ELF-1 (cell line): ENCODE results near the gene PLAC8.
A peak's percentile ranks its signal among the peaks of the same experiment; 100 is the strongest.
"Not testable (repeated sequence)": the region's sequence is repeated elsewhere in the genome, so short reads cannot be mapped to it uniquely, and the experiment has no call there.

Experiments used
- DNase-seq: peaks from one replicate; pipeline ENCODE4 v3.0.0-alpha.2; 2016; ENCODE audit warnings: low read depth, low spot score

The PLAC8 gene

DNA sequence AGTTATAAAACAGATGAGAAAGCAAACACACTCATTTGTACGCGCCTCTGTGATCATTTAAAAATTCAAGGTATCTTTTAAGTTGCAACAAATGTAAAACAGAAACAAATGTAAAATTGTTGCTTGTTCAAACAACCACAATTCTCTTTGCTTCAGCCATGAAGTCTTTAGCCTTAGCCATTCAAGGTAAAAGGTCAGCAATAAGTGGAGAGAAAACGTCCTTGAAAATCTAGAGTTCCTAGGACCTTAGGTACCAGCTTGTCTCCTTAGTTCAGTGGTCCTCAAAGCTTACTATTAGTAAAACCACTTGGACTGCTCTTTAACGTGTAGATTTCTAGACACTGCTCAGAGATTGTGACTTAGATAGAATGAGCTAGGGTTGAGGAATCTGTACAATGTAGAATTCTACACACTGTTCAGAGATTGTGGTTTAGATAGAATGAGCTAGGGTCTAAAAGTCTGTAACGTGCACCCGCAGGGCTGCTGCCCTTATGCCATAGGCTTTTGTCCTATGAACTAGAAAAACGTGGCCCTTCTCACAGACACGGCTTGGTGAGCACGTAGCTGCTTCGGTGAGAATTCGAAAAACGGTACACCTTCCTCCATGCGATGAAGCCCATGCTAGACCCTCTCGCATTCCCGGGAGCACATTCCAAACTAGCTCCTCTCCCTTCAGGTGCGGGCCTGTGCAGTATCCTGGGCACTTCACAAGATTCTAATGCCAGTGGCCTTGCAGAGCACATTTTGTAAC, 1.7 kb downstream of the PLAC8 start:
- DNase-seq = peak; percentile 20

DNA sequence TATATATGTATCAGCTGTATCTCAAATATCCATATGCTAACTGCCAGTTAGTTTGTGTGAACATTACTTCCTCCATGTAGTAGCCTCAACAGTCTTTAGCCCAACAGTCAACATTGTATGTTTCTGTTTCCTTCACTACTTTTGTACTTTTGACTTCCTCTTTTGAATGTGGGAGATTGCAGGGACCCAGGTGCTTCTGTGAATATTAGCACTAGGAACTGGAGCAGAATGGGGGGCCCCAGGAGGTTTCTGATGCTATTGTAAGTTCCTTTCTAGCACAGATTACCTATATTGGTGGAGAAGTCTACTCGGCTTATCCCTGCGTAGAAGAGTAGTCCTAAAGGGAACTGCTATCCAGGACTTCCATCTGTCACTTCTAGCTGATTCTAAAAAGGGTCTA, 2.3 kb downstream of the PLAC8 start:
- DNase-seq = no peak

DNA sequence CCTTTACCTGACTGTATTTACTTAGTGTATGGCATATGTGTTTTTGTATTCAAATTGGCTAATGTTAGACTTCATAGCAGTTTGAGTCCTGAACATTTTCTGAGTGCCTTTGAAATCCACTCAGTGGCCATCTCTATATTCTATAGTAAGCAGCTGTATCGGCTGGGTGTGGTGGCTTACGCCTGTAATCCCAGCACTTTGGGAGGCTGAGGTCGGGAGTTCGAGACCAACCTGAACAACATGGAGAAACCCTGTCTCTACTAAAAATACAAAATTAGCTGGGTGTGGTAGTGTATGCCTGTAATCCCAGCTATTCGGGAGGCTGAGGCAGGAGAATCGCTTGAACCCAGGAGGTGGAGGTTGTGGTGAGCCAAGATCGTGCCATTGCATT, 2.8 kb downstream of the PLAC8 start:
- DNase-seq = not testable (repeated sequence)

DNA sequence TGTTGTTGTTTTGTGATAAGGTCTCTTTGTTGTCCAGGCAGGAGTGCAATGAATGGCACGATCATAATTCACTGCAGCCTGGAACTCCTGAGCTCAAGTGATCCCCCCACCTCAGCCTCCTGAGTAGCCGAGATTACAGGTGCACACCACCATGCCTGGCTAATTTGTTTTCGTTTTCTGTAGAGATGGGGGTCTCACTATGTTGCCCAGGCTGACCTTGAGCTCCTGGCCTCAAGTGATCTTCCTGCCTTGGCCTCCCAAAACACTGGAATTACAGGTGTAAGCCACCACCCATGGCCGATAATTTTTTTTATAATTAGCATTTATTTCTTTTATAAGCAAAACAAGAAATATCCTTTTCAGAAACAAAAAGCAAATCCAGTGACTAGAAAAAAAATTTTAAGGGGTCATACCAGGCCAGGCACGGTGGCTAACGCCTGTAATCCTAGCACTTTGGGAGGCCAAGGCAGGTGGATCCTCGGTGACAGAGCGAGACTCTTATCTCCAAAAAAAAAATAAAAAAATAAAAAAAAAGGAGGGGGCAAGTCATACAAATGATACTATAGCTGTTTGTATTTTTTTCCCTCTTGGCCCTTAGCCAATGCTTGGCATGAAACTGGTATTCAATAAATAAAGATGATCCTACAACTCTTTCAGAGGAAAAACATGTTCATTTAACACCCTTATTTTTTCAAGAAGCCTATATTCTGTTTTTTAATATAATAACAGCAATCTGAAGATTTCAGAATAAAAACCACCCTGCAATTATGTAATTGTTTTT, 3.4 kb downstream of the PLAC8 start:
- no peak for DNase-seq

DNA sequence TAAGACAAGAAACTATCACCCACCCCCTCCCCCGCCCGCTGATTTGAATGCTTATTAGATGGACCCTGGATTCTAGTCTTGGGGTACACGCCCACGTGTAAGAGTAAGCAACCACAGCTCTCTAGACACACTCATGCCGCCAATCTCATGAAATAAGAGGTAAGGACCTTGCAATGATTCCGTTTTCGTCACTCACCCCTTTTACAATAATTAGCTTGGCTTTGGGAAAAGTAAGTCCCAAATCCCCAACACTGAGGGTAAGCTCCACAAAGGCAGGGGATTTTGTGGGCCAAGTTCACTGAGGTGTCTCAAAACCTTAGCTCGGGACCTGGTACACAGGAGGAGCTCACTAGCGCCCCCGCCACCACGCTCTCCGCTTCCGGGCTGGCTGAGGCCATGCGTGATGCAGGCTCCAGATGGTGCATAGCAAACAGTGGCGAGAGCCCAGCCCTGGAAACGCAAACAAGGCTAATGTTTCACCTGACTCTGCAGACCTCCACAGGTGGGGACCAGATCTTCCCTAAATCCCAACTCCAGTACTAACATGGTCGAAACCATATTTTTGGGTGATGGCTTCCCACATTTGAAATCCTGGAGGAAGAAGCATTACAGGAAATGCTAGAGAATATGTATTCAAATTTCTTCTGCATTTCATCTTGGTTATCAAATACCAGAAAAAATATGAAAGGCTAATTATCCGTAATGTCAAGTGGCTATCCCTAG, 4.1 kb downstream of the PLAC8 start:
- peak; percentile 91 for DNase-seq

DNA sequence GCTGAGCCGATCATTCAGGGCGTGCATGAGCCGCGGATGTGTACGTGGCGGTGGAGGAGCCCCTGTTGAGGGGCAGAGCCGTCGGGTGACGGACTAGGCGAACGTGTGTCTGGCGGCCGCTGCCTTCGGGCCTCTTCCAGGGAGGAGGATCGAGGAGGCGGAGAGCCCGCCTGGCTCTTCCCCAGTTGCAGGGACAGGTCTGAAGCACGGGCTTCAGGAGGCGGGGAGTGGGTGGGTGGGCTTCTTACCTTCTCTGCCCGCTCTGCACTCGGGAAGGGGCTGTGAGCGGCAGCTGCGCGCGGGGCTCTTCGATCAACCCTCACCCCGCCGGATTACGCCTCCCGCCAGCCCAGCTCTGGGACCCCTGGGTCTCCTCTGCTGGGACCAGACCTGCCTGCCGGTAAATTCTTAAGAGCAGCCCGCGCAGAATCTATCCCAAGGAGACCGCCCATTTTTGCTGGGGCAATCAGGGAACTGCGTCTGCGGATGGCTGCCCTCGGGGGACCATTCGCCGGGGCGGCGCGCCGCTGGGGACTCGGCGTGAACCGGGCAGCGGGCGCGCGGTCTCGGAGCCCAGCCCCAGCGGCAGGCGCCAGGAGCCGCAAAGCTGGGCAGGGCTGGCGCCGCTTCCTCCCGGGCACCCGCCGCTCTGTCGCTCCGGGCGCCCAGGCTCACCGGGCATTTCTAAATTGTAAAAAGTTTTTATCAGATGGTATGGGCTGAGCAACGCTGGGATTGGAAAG, 4.9 kb downstream of the PLAC8 start:
- peak; percentile 77 for DNase-seq

DNA sequence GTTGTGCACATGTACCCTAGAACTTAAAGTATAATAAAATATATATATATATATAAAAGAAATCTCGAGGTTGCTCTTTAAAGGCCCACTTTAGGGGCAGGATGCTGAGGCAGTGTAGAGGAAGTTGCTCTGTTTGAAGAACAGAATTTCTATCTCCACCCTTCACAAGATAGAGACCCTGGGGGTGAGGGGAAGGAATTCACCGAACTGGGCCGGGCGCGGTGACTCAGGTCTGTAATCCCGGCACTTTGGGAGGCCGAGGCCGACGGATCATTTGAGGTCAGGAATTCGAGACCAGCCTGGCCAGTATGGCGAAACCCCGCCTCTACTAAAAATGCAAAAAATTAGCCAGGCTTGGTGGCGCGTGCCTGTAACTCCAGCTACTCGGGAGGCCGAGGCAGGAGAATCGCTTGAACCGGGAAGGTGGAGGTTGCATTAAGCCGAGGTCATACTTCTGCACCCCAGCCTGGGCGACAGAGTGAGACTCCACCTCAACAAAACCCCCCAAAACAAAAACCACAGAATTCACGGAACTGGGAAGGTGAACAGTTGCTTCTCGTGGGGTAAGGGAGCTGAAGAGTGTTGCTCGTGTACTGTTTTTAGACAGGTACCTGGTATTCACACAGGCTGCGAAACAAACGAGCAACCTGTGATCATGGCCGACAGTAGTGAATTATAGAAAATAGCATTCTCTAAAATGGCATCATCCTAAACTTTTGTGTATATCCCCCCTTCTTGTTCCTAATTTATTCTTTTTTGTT, 6.2 kb downstream of the PLAC8 start:
- DNase-seq = peak; percentile 92

DNA sequence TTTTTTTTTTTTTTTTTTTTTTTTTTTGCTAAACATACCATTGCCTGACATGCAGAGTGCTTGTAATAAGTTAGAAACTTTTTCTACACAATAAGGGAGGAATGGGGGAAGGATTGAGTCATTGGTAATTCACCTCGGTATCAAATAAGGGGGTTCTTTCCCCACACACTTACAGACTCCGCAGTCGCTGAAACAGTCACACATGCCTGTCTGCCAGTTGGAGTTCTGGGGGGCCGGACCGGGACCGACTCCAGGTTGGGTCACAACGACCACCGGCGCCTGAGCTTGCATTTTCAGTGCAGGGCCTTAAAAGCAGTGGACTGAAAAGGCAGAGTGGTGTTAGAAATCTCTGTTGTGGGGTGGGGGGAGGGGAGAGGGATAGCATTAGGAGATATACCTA, 6.9 kb downstream of the PLAC8 start:
- peak; percentile 24 for DNase-seq

DNA sequence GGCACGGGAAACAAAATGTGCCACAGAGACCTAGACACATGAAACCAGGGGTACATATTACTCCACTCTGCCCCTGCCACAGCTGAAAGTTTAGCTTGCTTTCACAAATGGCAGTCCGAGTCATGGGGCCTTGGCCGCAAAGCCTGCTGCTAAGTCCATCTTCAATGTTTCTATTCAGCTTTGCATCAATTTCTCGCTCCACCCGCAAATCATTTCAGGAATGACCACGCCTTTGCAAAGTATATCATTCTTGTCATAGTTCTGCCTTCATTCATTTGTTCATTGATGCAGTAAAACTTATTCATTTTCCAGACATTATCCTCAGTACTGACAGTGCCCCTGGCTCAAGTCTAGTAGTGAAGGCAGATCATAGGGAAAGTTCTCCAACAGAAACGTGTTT, 9.5 kb downstream of the PLAC8 start:
- DNase-seq = no peak

DNA sequence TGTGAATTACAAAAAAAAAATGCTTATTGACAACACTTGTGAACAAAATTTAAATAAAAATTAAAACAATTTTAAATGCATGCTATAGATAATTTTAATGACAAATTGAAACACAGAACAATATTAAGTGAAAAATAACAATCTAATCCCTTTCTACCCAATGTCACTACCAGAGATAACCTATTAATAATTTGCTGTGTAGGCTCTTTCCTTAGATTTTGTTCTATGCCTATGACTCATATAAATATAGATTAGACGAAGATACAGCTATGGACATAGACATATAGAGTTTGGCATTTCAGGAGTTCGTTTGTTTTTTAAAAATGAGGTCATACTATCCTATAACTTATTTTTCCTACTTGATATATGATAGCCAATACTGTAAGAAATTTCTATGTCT, 18.1 kb downstream of the PLAC8 start:
- DNase-seq = no peak

DNA sequence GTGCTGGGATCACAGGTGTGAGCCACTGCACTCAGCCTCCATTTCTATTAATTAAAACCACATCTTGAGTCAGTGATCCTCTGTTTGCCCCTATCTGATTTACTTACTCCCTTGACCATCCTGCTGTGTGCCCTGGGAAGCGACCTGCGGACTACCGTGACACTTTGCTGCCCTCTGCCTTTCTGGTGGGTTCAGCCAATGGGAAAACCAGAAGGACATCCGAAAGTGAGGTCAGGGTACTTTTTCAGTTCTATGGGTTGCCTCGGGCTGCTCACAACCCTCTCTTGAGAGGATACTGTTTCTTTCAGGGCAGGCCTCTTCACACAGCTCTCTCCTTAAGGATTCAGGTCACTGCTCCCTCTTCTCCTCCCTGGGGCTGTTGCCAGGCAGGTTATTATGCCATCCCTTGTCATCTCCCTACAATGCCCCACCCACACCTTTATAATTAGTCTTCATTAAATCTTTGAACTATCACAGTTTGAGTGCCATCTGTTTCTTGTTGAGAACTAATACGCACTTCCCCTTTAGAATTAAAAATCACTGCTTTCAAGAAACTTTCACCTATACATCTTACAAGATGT, 21.4 kb downstream of the PLAC8 start:
- peak; percentile 89 for DNase-seq

DNA sequence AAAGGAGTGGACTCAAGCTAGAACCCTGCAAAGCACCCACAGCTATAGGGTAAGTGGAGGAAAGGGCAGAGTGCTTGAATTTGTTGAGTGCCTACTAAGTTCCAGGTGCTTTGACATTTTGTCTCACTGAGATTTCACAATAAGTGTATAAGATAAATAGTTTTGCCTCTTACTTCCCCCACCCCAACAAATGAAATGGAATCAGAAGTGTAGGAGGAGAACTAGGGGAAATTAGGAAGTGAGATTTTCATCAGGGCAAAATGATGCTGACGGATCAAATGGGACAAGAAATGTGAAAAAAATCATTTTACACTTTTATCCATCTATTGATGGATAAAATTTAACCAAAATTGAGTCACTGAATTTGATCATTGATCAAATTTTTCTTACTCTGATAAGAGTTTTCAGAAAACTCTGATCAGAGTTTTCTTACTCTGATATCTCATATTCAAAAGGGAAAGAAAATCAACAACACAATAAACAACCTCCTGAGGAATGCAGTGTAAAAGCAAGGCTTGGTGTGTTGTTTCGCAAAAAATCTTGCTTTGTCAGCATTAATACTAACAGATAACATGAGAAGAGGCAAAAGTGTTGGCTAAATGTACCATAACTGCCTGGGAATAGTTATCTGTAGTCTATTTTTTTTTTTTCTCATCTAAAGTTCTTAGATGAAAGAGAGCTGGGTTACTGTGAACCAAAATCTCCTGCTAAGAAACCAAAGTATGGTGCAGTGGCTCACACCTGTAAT, 24.9 kb downstream of the PLAC8 start:
- no peak for DNase-seq

DNA sequence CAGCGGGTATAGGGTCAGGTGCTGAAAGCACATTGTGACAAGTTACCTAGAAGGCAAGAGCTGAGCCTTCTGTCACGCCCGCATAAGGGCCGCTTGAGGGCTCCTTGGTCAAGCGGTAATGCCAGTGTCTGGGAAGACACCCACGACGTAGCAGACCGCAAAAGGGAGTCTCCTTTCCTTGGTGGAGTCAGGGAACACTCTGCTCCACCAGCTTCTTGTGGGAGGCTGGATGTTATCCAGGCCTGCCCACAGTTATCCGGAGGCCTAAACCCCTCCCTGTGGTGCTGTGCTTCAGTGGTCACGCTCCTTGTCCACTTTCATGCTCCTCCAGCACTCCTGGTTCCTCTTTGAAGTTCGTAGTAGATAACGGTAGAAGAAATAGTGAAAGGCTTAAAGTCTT, 29.6 kb downstream of the PLAC8 start:
- DNase-seq = not testable (repeated sequence)

DNA sequence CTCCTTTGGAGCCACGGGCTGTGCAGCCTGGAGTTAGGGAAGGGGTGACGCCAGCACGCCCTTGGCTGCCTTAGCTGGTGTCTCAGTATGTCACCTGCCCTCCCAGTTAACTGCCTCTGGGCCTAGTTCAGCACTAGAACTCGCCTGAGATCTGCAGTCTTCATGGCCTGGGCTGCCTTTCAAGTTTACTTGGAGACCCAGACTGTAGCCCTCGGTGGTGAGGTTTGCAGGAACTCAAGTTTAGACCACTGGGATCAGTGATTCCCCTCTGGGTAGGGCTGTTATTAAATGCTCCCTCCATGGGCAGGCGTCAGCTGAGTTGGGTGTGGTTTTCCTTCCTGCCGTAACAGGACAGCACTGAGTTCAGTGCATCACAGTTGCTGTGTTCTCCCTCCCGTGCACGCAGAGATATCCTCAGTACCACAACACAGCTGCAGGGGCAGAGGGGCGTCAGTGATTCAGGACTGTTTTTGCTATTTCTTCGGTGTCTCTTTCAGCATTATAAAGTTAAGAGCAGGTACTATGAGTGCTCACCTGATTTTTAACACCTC, 30.5 kb downstream of the PLAC8 start:
- DNase-seq = peak; percentile 26

DNA sequence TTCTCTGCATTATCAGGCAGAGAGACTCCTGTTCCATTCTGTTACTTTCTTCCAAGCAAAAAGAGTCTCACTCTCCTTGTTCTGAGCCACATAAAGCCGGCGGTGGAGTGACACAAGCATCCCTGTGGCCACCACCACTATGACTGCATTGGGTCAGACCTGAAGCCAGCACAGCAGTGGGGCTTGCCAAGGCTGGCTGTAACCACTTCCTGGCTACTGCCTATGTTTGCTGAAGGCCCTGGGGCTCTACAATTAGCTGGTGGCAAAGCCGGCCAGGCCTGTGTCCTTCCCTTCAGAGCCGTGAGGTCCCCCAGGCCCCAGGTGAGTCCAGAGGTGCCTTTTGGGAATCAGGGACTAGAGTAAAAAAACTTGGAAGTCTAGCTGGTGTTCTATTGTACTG, 31.8 kb downstream of the PLAC8 start:
- DNase-seq = peak; percentile 5

DNA sequence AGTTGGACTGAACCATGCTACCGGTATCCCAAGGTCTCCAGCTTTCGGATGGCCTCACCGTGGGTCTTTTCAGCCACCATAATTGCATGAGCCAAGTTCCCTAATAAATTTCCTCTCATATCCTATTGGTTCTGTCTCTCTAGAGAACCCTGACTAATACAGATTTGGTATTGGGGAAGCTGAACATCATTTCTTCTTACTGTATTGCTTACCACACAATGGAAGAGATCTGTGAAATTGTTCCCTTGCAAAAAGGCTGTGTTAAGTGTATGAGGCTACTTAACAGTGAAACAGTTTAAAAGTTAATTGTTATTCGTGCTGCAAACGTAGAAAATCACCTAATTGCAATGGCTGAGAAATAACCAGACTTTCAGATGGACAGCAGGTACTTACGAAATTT, 34.0 kb downstream of the PLAC8 start:
- DNase-seq = no peak

DNA sequence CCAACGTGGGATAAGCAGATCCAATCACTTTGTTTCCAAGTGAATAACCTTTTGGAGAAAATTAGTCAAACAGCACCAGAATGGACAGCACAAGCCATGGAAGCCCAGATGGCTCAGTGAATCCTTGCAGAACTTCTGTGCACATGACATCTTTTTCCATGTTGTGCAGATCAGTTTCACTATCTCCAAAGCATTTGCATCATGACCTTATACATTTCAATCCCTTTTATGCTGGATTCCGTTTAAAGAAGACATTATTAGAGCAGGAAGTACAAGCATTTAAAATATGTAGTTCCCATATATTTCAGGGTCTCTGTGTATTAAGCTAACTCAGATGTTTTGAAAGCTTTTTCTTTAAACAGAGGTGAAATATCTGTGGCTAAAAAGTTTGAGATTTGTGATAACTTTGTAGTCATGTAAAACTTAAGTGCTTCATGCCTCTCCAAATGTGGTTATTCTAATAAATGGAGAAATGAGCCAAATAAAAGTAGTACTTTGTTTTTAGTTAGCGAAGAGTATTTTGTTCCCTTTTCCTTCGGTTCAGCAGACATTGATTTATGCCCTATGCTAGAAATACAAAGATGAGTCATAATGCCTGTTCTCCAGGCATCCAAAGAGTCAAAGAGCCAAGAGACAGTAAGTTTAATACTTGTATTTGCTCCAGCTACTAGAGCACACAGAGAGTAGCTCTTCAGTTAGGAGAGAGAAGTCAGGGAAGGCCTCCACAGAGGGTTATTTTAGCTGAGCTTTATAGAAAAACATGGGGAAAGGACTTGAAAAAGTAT, 39.0 kb downstream of the PLAC8 start:
- no peak for DNase-seq

DNA sequence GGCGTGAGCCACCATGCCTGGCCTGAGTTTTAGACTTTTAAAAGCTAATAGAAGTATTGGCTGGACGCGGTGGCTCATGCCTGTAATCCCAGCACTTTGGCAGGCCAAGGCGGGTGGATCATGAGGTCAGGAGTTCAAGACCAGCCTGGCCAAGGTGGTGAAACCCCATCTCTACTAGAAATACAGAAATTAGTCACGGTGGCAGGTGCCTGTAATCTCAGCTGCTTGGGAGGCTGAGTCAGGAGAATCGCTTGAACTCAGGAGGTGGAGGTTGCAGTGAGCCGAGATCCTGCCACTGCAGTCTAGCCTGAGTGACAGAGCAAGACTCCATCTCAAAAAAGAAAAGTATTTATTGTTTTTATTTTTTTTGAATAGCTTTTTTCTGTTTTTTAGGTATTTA, 39.7 kb downstream of the PLAC8 start:
- not testable (repeated sequence) for DNase-seq
